Parathyroid adenoma (tissue), 2 donors: ENCODE data around the gene WASF3.

Experiments
- H2AFZ ChIP-seq: fragments of 300-600 bp; sonication (generic); one replicate; pipeline ENCODE4 v1.7.0; 2017; ENCODE audit warnings: antibody characterized with exemption, mild to moderate bottlenecking
- H3K27ac ChIP-seq: fragments of 300-600 bp; sonication (generic); one replicate; pipeline ENCODE4 v1.7.0; 2017
- H3K27me3 ChIP-seq: fragments of 300-600 bp; sonication (generic); one replicate; pipeline ENCODE4 v1.7.0; 2017; ENCODE audit warnings: low read length; ENCODE audit not compliant: control insufficient read depth, insufficient read depth
- H3K36me3 ChIP-seq: fragments of 300-600 bp; sonication (generic); one replicate; pipeline ENCODE4 v1.7.0; 2017; ENCODE audit warnings: low read length; ENCODE audit not compliant: control insufficient read depth, insufficient read depth
- H3K4me1 ChIP-seq: fragments of 300-600 bp; sonication (generic); one replicate; pipeline ENCODE4 v1.7.0; 2017; ENCODE audit warnings: control low read depth
- H3K4me2 ChIP-seq: fragments of 300-600 bp; sonication (generic); one replicate; pipeline ENCODE4 v1.7.0; 2017; ENCODE audit warnings: low read length
- H3K4me3 ChIP-seq: fragments of 300-600 bp; sonication (generic); one replicate; pipeline ENCODE4 v1.7.0; 2017; ENCODE audit warnings: low read depth, low read length
- H3K79me2 ChIP-seq: fragments of 300-600 bp; sonication (generic); one replicate; pipeline ENCODE4 v1.7.0; 2017; ENCODE audit warnings: control low read depth
- H3K9ac ChIP-seq: fragments of 300-600 bp; sonication (generic); one replicate; pipeline ENCODE4 v1.7.0; 2017; ENCODE audit warnings: mild to moderate bottlenecking
- H3K9me3 ChIP-seq: fragments of 300-600 bp; sonication (generic); one replicate; pipeline ENCODE4 v1.7.0; 2017; ENCODE audit warnings: low read length; ENCODE audit not compliant: control insufficient read depth
- CTCF ChIP-seq: fragments of 300-600 bp; sonication (generic); IDR thresholded peaks from one replicate; pipeline ENCODE4 v1.7.0; 2017; ENCODE audit warnings: antibody characterized with exemption, mild to moderate bottlenecking
- donor health status: primary hyperparathyroidism.

Gene WASF3

GRCh38 chr13:26568132-26568815 lies 10.8 kb downstream of the WASF3 start:
- peaks cover 9% of the 10 kb centered on the region for H3K79me2 ChIP-seq
- no peak for TF ChIP-seq CTCF
- H3K4me1 ChIP-seq: no peaks in the 10 kb centered on the region
- no peak overlapping the region for H3K4me3 ChIP-seq
- no peaks in the 10 kb centered on the region for H3K27me3 ChIP-seq
- H3K4me2 ChIP-seq: no peak overlapping the region
- no peaks in the 10 kb centered on the region for H3K36me3 ChIP-seq
- H2AFZ ChIP-seq: no peak overlapping the region
- no peak overlapping the region for H3K27ac ChIP-seq
- no peak overlapping the region for H3K9ac ChIP-seq
- no peaks in the 10 kb centered on the region for H3K9me3 ChIP-seq

GRCh38 chr13:26571518-26571917 lies 14.0 kb downstream of the WASF3 start:
- TF ChIP-seq CTCF: no peak
- H3K4me2 ChIP-seq: no peak overlapping the region
- H3K27me3 ChIP-seq: no peaks in the 10 kb centered on the region
- peaks cover 5% of the 10 kb centered on the region for H3K79me2 ChIP-seq
- no peaks in the 10 kb centered on the region for H3K9me3 ChIP-seq
- no peak overlapping the region for H3K27ac ChIP-seq
- H3K4me3 ChIP-seq: no peak overlapping the region
- no peaks in the 10 kb centered on the region for H3K36me3 ChIP-seq
- H3K4me1 ChIP-seq: no peaks in the 10 kb centered on the region
- H3K9ac ChIP-seq: no peak overlapping the region
- H2AFZ ChIP-seq: no peak overlapping the region

GRCh38 chr13:26575244-26575643 lies 17.8 kb downstream of the WASF3 start:
- Histone ChIP-seq H3K27me3 (no peaks in the 10 kb centered on the region), H3K4me1 (no peaks in the 10 kb centered on the region), H2AFZ (no peak overlapping the region), H3K9me3 (no peaks in the 10 kb centered on the region), H3K79me2 (peaks cover 2% of the 10 kb centered on the region), H3K9ac (no peak overlapping the region), H3K4me2 (no peak overlapping the region), H3K4me3 (no peak overlapping the region), H3K36me3 (no peaks in the 10 kb centered on the region), H3K27ac (no peak overlapping the region)
- TF ChIP-seq CTCF: no peak

- H2AFZ ChIP-seq: no peak overlapping the region
Measured at GRCh38 chr13:26579580-26579979, 22.1 kb downstream of the WASF3 start.

More at GRCh38 chr13:26579580-26579979, 22.1 kb downstream of the WASF3 start:
- no peak overlapping the region for H3K4me3 ChIP-seq
- no peaks in the 10 kb centered on the region for H3K9me3 ChIP-seq
- H3K27me3 ChIP-seq: no peaks in the 10 kb centered on the region
- no peak for TF ChIP-seq CTCF
- no peak overlapping the region for H3K4me2 ChIP-seq
- no peak overlapping the region for H3K27ac ChIP-seq
- H3K9ac ChIP-seq: no peak overlapping the region
- H3K36me3 ChIP-seq: no peaks in the 10 kb centered on the region
- peaks cover 2% of the 10 kb centered on the region for H3K79me2 ChIP-seq
- H3K4me1 ChIP-seq: no peaks in the 10 kb centered on the region
